MG63 (cell line): Measurements from ENCODE around the gene FFAR1. TPM values are rescaled to one million over a fixed set of nuclear protein-coding genes. Genes with fewer than 3 reads are reported as not detected.
A peak's percentile ranks its signal among the peaks of the same experiment; 100 is the strongest.

Experiments used
- DNase-seq: peaks from one replicate; pipeline ENCODE4 v3.0.0-alpha.2; 2020
- H3K27me3 ChIP-seq: fragments of 250-450 bp; sonication (Bioruptor Pico); 2 replicates; pipeline ENCODE4 v1.5.1; 2020; ENCODE audit warnings: mild to moderate bottlenecking, moderate library complexity
- H3K36me3 ChIP-seq: fragments of 250-450 bp; sonication (Bioruptor Pico); 2 replicates; pipeline ENCODE4 v1.5.1; 2020; ENCODE audit warnings: mild to moderate bottlenecking, moderate library complexity
- H3K4me3 ChIP-seq: fragments of 250-450 bp; sonication (Bioruptor Pico); 2 replicates; pipeline ENCODE4 v1.5.1; 2020; ENCODE audit warnings: mild to moderate bottlenecking, moderate library complexity
- H3K9me3 ChIP-seq: fragments of 250-450 bp; sonication (Bioruptor Pico); 2 replicates; pipeline ENCODE4 v1.5.1; 2020; ENCODE audit warnings: mild to moderate bottlenecking, moderate library complexity
- total RNA-seq: library from RNA; depleted of rRNA; stranded (reverse); fragments of >200 nt; shearing (Covaris generic); gene quantifications from 2 replicates; pipeline ENCODE4 v1.2.3, GENCODE V29; 2014; ENCODE audit warnings: low replicate concordance; rRNA removed

Gene FFAR1
- total RNA-seq, 1 experiment from 2014 or later, result not detected

GRCh38 chr19:35388277-35389054, 40.8 kb downstream of the FFAR1 start:
- DNase-seq, result no peak
- no peak overlapping the region for H3K4me3 ChIP-seq
- H3K9me3 ChIP-seq, result peaks cover 36% of the 10 kb centered on the region
- H3K27me3 ChIP-seq, result no peaks in the 10 kb centered on the region; the same call in 1 of the 2 replicates
- H3K36me3 ChIP-seq, result no peaks in the 10 kb centered on the region

DNA sequence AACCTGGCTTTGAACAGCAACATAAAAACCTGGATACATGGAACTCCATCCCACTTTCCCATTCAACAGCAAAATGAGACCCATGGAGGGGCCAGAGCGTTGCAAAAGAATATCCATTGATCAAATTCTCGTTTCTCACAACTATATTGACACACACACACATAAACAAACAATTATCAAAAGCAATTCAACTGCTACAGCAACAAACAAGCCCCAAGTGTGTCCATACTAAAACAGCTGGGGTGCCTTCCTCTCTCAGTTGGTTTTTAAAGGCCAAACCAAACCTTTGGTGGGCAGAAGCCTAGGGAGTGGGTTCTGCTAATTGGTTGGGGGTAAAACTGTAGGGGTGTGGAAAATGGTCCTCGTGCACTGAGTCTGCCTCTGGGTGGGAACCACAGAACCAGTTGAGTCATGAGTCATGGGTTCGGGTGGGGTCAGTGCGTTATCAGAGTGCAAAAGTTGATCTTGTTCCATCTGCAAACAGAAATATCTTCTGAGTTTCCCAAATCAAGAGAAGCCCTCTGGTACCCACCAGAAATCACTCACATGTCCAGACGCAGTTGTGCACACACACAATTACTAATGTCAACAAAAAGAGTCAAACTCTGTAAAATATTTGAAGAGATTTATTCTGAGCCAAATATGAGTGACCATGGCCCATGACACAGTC, 41.6 kb downstream of the FFAR1 start:
- Histone ChIP-seq H3K9me3 (peaks cover 36% of the 10 kb centered on the region), H3K4me3 (no peak overlapping the region), H3K27me3 (no peaks in the 10 kb centered on the region; the same call in 1 of the 2 replicates), H3K36me3 (no peaks in the 10 kb centered on the region)
- DNase-seq, result no peak

- peaks cover 4% of the 10 kb centered on the region; the same call in 1 of the 2 replicates for H3K9me3 ChIP-seq
- H3K27me3 ChIP-seq, result peaks cover 2% of the 10 kb centered on the region; the same call in 1 of the 2 replicates
- DNase-seq, result no peak
- no peak overlapping the region for H3K4me3 ChIP-seq
- no peaks in the 10 kb centered on the region for H3K36me3 ChIP-seq
Measured at GRCh38 chr19:35392742-35393715, 45.3 kb downstream of the FFAR1 start.

- no peaks in the 10 kb centered on the region for H3K36me3 ChIP-seq
- H3K27me3 ChIP-seq, result peaks cover 2% of the 10 kb centered on the region; the same call in 1 of the 2 replicates
- DNase-seq, result no peak
- no peak overlapping the region for H3K4me3 ChIP-seq
- no peaks in the 10 kb centered on the region for H3K9me3 ChIP-seq
Measured at GRCh38 chr19:35395382-35396199, 47.9 kb downstream of the FFAR1 start.

- Histone ChIP-seq H3K36me3 (no peaks in the 10 kb centered on the region), H3K4me3 (no peak overlapping the region), H3K27me3 (peaks cover 2% of the 10 kb centered on the region; the same call in 1 of the 2 replicates), H3K9me3 (no peaks in the 10 kb centered on the region)
- no peak for DNase-seq
Measured at GRCh38 chr19:35396240-35396885, 48.7 kb downstream of the FFAR1 start.

DNA sequence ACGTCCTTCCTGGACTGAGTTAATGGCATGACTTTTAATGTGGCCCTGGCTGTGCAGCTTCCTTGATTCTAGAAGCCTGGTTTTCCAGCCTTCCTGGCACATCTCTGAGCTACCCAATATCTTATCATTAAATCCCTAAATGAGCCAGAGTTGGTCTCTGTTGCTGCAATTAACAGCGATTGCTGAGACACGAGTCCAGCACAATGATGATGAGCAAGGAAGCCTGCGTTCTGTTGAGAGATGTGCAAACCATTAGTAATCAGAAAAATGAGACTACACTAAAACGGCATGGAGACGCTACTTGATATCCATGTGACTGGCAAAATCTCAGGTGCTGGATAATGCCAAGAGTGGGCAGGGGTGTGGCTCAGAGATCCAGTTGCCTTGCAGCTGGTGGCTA, 49.4 kb downstream of the FFAR1 start:
- DNase-seq, result peak; percentile 8
- Histone ChIP-seq H3K36me3 (no peaks in the 10 kb centered on the region), H3K4me3 (no peak overlapping the region), H3K9me3 (no peaks in the 10 kb centered on the region), H3K27me3 (peaks cover 2% of the 10 kb centered on the region; the same call in 1 of the 2 replicates)

Other genes with a start within 250 kb of the FFAR1 start
- not detected in 2 replicates for gene FXYD3, start 232.1 kb upstream of the FFAR1 start, total RNA-seq
- 0.76 TPM in 1 of 2 replicates, not detected in the other for gene LGI4, start 212.8 kb upstream of the FFAR1 start, total RNA-seq
- gene FXYD1, start 209.1 kb upstream of the FFAR1 start, total RNA-seq, result not detected in 2 replicates
- not detected in 2 replicates for gene FXYD7, start 204.6 kb upstream of the FFAR1 start, total RNA-seq
- gene FXYD5, start 193.2 kb upstream of the FFAR1 start, total RNA-seq, result 28.9 and 59.7 TPM in 2 replicates
- gene FAM187B, start 119.2 kb upstream of the FFAR1 start, total RNA-seq, result not detected in 2 replicates
- gene LSR, start 98.9 kb upstream of the FFAR1 start, total RNA-seq, result 0.33 TPM in 1 of 2 replicates, not detected in the other
- 73.5 and 85.5 TPM in 2 replicates for gene USF2, start 78.9 kb upstream of the FFAR1 start, total RNA-seq
- gene HAMP, start 65.4 kb upstream of the FFAR1 start, total RNA-seq, result not detected in 2 replicates
- gene MAG, start 55.7 kb upstream of the FFAR1 start, total RNA-seq, result not detected in 2 replicates
- not detected in 2 replicates for gene CD22, start 18.7 kb upstream of the FFAR1 start, total RNA-seq
- gene FFAR3, start 10.6 kb downstream of the FFAR1 start, total RNA-seq, result not detected in 2 replicates
- gene GPR42, start 23.2 kb downstream of the FFAR1 start, total RNA-seq, result not detected in 2 replicates
- gene FFAR2, start 100.4 kb downstream of the FFAR1 start, total RNA-seq, result not detected in 2 replicates
- gene KRTDAP, start 142.6 kb downstream of the FFAR1 start, total RNA-seq, result not detected in 2 replicates
- gene DMKN, start 165.7 kb downstream of the FFAR1 start, total RNA-seq, result not detected in 2 replicates
- 0.30 TPM in 1 of 2 replicates, not detected in the other for gene SBSN, start 180.4 kb downstream of the FFAR1 start, total RNA-seq
- not detected in 2 replicates for gene GAPDHS, start 185.6 kb downstream of the FFAR1 start, total RNA-seq
- gene TMEM147, start 197.7 kb downstream of the FFAR1 start, total RNA-seq, result 180 and 203 TPM in 2 replicates
- not detected in 2 replicates for gene ATP4A, start 215.8 kb downstream of the FFAR1 start, total RNA-seq
- gene PMIS2, start 238.3 kb downstream of the FFAR1 start, total RNA-seq, result not detected in 2 replicates